Mammary epithelial cell (primary cell): ENCODE results near the gene DENND1A.

Experiments used
- CTCF ChIP-seq, 2 donors: IDR thresholded peaks in 1 of 2; conservative IDR thresholded peaks in 1 of 2; 2 replicates each; pipeline ENCODE4 v1.5.1; 2011 to 2012; ENCODE audit warnings: inconsistent platforms in 2 of 2, low read length in 2 of 2, mild to moderate bottlenecking in 2 of 2, control low read depth in 1 of 2, low read depth in 1 of 2; ENCODE audit not compliant: insufficient read depth in 1 of 2; ENCODE audit errors: extremely low read depth in 1 of 2
- EZH2 ChIP-seq: IDR thresholded peaks from 2 replicates; pipeline ENCODE4 v1.6.1; 2012; ENCODE audit warnings: low read length, inconsistent platforms, borderline replicate concordance

GRCh38 chr9:123795336-123795735, 134.6 kb downstream of the DENND1A start:
- TF ChIP-seq CTCF (conservative IDR thresholded peaks at IDR 0.05 in 1 of 2, IDR thresholded peaks at IDR 0.05 in 1 of 2; ENCODE audit: extremely low read depth in 1 of 2, insufficient read depth in 1 of 2, low read depth in 1 of 2, low read length in 2 of 2) (no peak), EZH2 (no peak)
